ENCODE measurements around the gene NEK6. TPM values are rescaled to one million over a fixed set of nuclear protein-coding genes. Genes with fewer than 3 reads are reported as not detected.
A peak's percentile ranks its signal among the peaks of the same experiment; 100 is the strongest.

The NEK6 gene
- total and polyA plus RNA-seq, 9 of the 15 experiments (the other 6 are each of a cell fraction or from before 2014, with no cell fraction given), result 3.1 to 19.0 (median 8.4) TPM

- TF ChIP-seq ZNF224 (CRISPR knock-in tag; IDR thresholded peaks at IDR 0.05), result no peak
- no peak for TF ChIP-seq ZNF639 (CRISPR knock-in tag; conservative IDR thresholded peaks at IDR 0.05 in 1 of 2, IDR thresholded peaks at IDR 0.05 in 1 of 2)
- no peak for TF ChIP-seq NFIX (CRISPR knock-in tag; IDR thresholded peaks at IDR 0.05; ENCODE audit: low read depth)
- no peak for TF ChIP-seq NR1H2 (CRISPR knock-in tag; IDR thresholded peaks at IDR 0.05)
- TF ChIP-seq TAL1 (IDR thresholded peaks at IDR 0.05), result peak; percentile 58
- no peak for TF ChIP-seq NKRF (IDR thresholded peaks at IDR 0.05; ENCODE audit: borderline replicate concordance)
- TF ChIP-seq SETDB1 (IDR thresholded peaks at IDR 0.05; ENCODE audit: low read length), result no peak
- peak; percentile 59; the same call in 1 of the 2 replicates for TF ChIP-seq TFAP4 (CRISPR knock-in tag; IDR thresholded peaks at IDR 0.05; ENCODE audit: borderline replicate concordance)
- no peak for TF ChIP-seq ZNF507 (tag; conservative IDR thresholded peaks at IDR 0.05)
- no peak for TF ChIP-seq SAP30 (IDR thresholded peaks at IDR 0.05; ENCODE audit: borderline replicate concordance, insufficient read depth, low read depth, low read length, poor library complexity, severe bottlenecking)
- 0 out of 2 replicates have a peak, but pooled peaks have one; percentile 33 for TF ChIP-seq STAT5A (IDR thresholded peaks at IDR 0.05; ENCODE audit: borderline replicate concordance, low read length)
- no peak for TF ChIP-seq PTTG1 (tag; IDR thresholded peaks at IDR 0.05; ENCODE audit: low read depth)
- TF ChIP-seq RFX1 (IDR thresholded peaks at IDR 0.05), result no peak
- TF ChIP-seq FOXA1 (IDR thresholded peaks at IDR 0.05; ENCODE audit: borderline replicate concordance), result no peak
- TF ChIP-seq SRSF3 (IDR thresholded peaks at IDR 0.05; ENCODE audit: insufficient read depth, low read length), result no peak
- no peak for TF ChIP-seq DLX4 (CRISPR knock-in tag; IDR thresholded peaks at IDR 0.05)
- no peak for TF ChIP-seq THAP12 (CRISPR knock-in tag; IDR thresholded peaks at IDR 0.05)
- TF ChIP-seq ZNF76 (CRISPR knock-in tag; IDR thresholded peaks at IDR 0.05; ENCODE audit: borderline replicate concordance), result no peak
- peak; percentile 56; the same call in 1 of the 2 replicates for TF ChIP-seq ZEB2 (IDR thresholded peaks at IDR 0.05)
Measured at GRCh38 chr9:124388275-124389048, 130.7 kb downstream of the NEK6 start (continued).

Data from K562 (cell line).